IMR-90 (cell line): ENCODE data around the gene CXCL11. TPM values are rescaled to one million over a fixed set of nuclear protein-coding genes. Genes with fewer than 3 reads are reported as not detected.

Source experiments
- ATAC-seq: fragments of 200-7000 bp; cut with Tn5 transposase; 2 replicates; pipeline ENCODE4 v1.9.1; 2020; ENCODE audit warnings: low read depth, mild to moderate bottlenecking, moderate library complexity
- BruUV-seq: library from RNA; stranded (reverse); fragments of 400-500 nt; replicated peaks from 2 replicates; lab custom pipeline; 2021; lab: Mats Ljungman, UMichigan
- CTCF ChIA-PET: fragments of 300-600 bp; formaldehyde crosslinking; extraction: SDS; loops from one replicate; lab custom pipeline; 2021; ENCODE audit warnings: antibody characterized with exemption; lab: Yijun Ruan, JAX
- POLR2A ChIA-PET: fragments of 300-600 bp; sonication (Branson Sonifier 250); formaldehyde crosslinking; loops from one replicate; lab custom pipeline; 2022; ENCODE audit warnings: antibody characterized with exemption; ENCODE audit not compliant: unreplicated experiment; lab: Charles Lee
- DNase-seq: peaks from one replicate; pipeline ENCODE4 v3.0.0; 2013
- H2AFZ ChIP-seq: replicated peaks from 2 replicates; pipeline ENCODE3; 2013; ENCODE audit warnings: low read length, mild to moderate bottlenecking; ENCODE audit not compliant: poor library complexity
- H2AK5ac ChIP-seq: 2 replicates; pipeline ENCODE4 v1.6.1; 2013; ENCODE audit warnings: low read depth, low read length, inconsistent platforms
- H2AK9ac ChIP-seq: replicated peaks from 2 replicates; pipeline ENCODE3; 2013; ENCODE audit warnings: mild to moderate bottlenecking, low read depth, low read length, moderate library complexity; ENCODE audit not compliant: poor library complexity
- H2BK120ac ChIP-seq: 2 replicates; pipeline ENCODE4 v1.6.1; 2013; ENCODE audit warnings: low read depth, low read length, inconsistent platforms
- H2BK15ac ChIP-seq: 3 replicates; pipeline ENCODE4 v1.6.1; 2013; ENCODE audit warnings: low read depth, low read length, inconsistent platforms
- H2BK20ac ChIP-seq: 2 replicates; pipeline ENCODE4 v1.6.1; 2013; ENCODE audit warnings: low read depth, mild to moderate bottlenecking, inconsistent platforms, low read length, moderate library complexity
- H2BK5ac ChIP-seq: 2 replicates; pipeline ENCODE4 v1.6.1; 2013; ENCODE audit warnings: mild to moderate bottlenecking, low read depth, low read length, inconsistent platforms; ENCODE audit not compliant: poor library complexity, severe bottlenecking
- H3K14ac ChIP-seq: replicated peaks from 2 replicates; pipeline ENCODE4 v1.6.1; 2013; ENCODE audit warnings: low read depth, low read length, inconsistent platforms
- H3K18ac ChIP-seq: 2 replicates; pipeline ENCODE4 v1.6.1; 2013; ENCODE audit warnings: low read depth, low read length, control low read depth
- H3K23ac ChIP-seq: 2 replicates; pipeline ENCODE4 v1.6.1; 2013; ENCODE audit warnings: low read depth, low read length, inconsistent platforms
- H3K27ac ChIP-seq: 2 replicates; pipeline ENCODE4 v1.5.1; 2013; ENCODE audit warnings: mild to moderate bottlenecking, control low read depth, low read length; ENCODE audit not compliant: insufficient read depth
- H3K27me3 ChIP-seq: 2 replicates; pipeline ENCODE4 v1.6.1; 2013; ENCODE audit warnings: low read length; ENCODE audit not compliant: control insufficient read depth, insufficient read depth
- H3K36me3 ChIP-seq: 2 replicates; pipeline ENCODE4 v1.6.1; 2013; ENCODE audit warnings: low read length, mixed read lengths; ENCODE audit not compliant: control insufficient read depth, insufficient read depth
- H3K4ac ChIP-seq: 2 replicates; pipeline ENCODE4 v1.6.1; 2013; ENCODE audit warnings: low read depth, low read length, inconsistent platforms
- H3K4me1 ChIP-seq: 2 replicates; pipeline ENCODE4 v1.6.1; 2013; ENCODE audit warnings: low read length, mixed read lengths; ENCODE audit not compliant: control insufficient read depth, insufficient read depth
- H3K4me2 ChIP-seq: 2 replicates; pipeline ENCODE4 v1.6.1; 2013; ENCODE audit warnings: low read depth, mild to moderate bottlenecking, control low read depth, low read length, moderate library complexity
- H3K4me3 ChIP-seq: 2 replicates; pipeline ENCODE4 v1.5.1; 2013; ENCODE audit warnings: low read depth, mild to moderate bottlenecking, control low read depth, low read length, moderate library complexity; ENCODE audit not compliant: insufficient read depth
- H3K56ac ChIP-seq: 2 replicates; pipeline ENCODE4 v1.6.1; 2013; ENCODE audit warnings: low read length, inconsistent platforms; ENCODE audit not compliant: insufficient read depth; ENCODE audit errors: extremely low read depth
- H3K79me1 ChIP-seq, 2 experiments: 2 replicates each; pipeline ENCODE4 v1.6.1; 2013; ENCODE audit warnings: low read length in 2 of 2, inconsistent platforms in 1 of 2, low read depth in 1 of 2
- H3K9ac ChIP-seq: 2 replicates; pipeline ENCODE4 v1.6.1; 2013; ENCODE audit warnings: low read depth, low read length, control low read depth
- H3K9me1 ChIP-seq: 2 replicates; pipeline ENCODE4 v1.6.1; 2013; ENCODE audit warnings: low read length, inconsistent platforms; ENCODE audit not compliant: insufficient read depth
- H3K9me3 ChIP-seq: 2 replicates; pipeline ENCODE4 v1.6.1; 2013; ENCODE audit warnings: low read length; ENCODE audit not compliant: control insufficient read depth, insufficient read depth
- H4K20me1 ChIP-seq: 2 replicates; pipeline ENCODE4 v1.6.1; 2013; ENCODE audit warnings: low read length, inconsistent platforms; ENCODE audit not compliant: insufficient read depth
- H4K5ac ChIP-seq: 2 replicates; pipeline ENCODE4 v1.6.1; 2013; ENCODE audit warnings: mild to moderate bottlenecking, low read depth, low read length, control low read depth
- H4K8ac ChIP-seq, 2 experiments: 2 replicates each; pipeline ENCODE4 v1.6.1; 2013; ENCODE audit warnings: low read depth in 2 of 2, low read length in 2 of 2, control low read depth in 1 of 2, inconsistent platforms in 1 of 2
- H4K91ac ChIP-seq: 2 replicates; pipeline ENCODE4 v1.6.1; 2013; ENCODE audit warnings: low read depth, low read length, inconsistent platforms; ENCODE audit not compliant: insufficient read depth
- CEBPB ChIP-seq: IDR thresholded peaks from 2 replicates; pipeline ENCODE4 v1.6.1; 2012; ENCODE audit warnings: low read depth, low read length, improper control_type of control experiment
- CHD1 ChIP-seq: IDR thresholded peaks from 2 replicates; pipeline ENCODE4 v1.6.1; 2012; ENCODE audit warnings: low read depth, low read length, improper control_type of control experiment
- ELK1 ChIP-seq: fragments of 150-350 bp; IDR thresholded peaks from 2 replicates; pipeline ENCODE4 v1.6.1; 2016; ENCODE audit warnings: low read depth, mild to moderate bottlenecking, low read length, moderate library complexity, borderline replicate concordance
- NFE2L2 ChIP-seq: fragments of 150-350 bp; IDR thresholded peaks from 2 replicates; pipeline ENCODE4 v1.6.1; 2016; ENCODE audit warnings: low read depth, mild to moderate bottlenecking, low read length
- WGBS, 2 experiments: methylation state at CpG; one replicate each; pipeline versions ENCODE4 v1.1.5 to v1.1.7; 2013; ENCODE audit warnings: missing lambda C conversion rate in 2 of 2; ENCODE audit not compliant: insufficient read length in 1 of 2; ENCODE audit errors: extremely low coverage in 2 of 2; 5-methylcytosine and 5-hydroxymethylcytosine counted together
- dilution Hi-C: fragments of 300-500 bp; cut with HindIII; formaldehyde crosslinking; loops from one replicate; pipeline ENCODE4 v1.14.3; 2018; ENCODE audit warnings: low sequenced_read_pairs; ENCODE audit not compliant: unreplicated experiment
- in situ Hi-C: fragments of 300-500 bp; cut with MboI; formaldehyde crosslinking; loops from 3 replicates; pipeline ENCODE4 v1.14.3; 2019; ENCODE audit warnings: low sequenced_read_pairs, inconsistent platforms, mixed read lengths
- intact Hi-C: fragments of 100-400 bp; cut with micrococcal nuclease; formaldehyde crosslinking; loops from 2 replicates; pipeline ENCODE4 v1.10.0; 2022
- polyA plus RNA-seq, 3 experiments: library from polyadenylated mRNA; depleted of rRNA; stranded (reverse); fragments of >200 nt; gene quantifications; 2 replicates each; pipeline ENCODE4 v1.2.3, GENCODE V29; 2012; ENCODE audit warnings: low replicate concordance in 1 of 3
- total RNA-seq: library from RNA; depleted of rRNA; stranded (reverse); fragments of >200 nt; gene quantifications from 2 replicates; pipeline ENCODE4 v1.2.3, GENCODE V29; 2012

Gene CXCL11
- total and polyA plus RNA-seq, 2 of the 4 experiments (the other 2 are of a cell fraction) = under 0.01 TPM; not detected in 1

GRCh38 chr4:76036855-76037254, 985 bp upstream of the CXCL11 start:
- Histone ChIP-seq H3K4me1 (no peaks in the 10 kb centered on the region), H3K27ac (no peak overlapping the region), H3K9ac (no peak overlapping the region), H2AK9ac (no peak overlapping the region), H3K4me2 (no peak overlapping the region), H3K23ac (no peak overlapping the region), H2BK20ac (no peak overlapping the region), H3K36me3 (no peaks in the 10 kb centered on the region), H4K91ac (no peak overlapping the region), H3K56ac (no peak overlapping the region), H4K5ac (no peak overlapping the region), H2BK15ac (no peak overlapping the region), H3K14ac (no peak overlapping the region), H4K20me1 (no peaks in the 10 kb centered on the region), H3K9me1 (no peaks in the 10 kb centered on the region), H2AFZ (no peak overlapping the region), H3K27me3 (peaks cover 4% of the 10 kb centered on the region; the same call in 1 of the 2 replicates), H3K9me3 (no peaks in the 10 kb centered on the region), H4K8ac (no peak overlapping the region), H3K79me1 (no peaks in the 10 kb centered on the region), H2BK120ac (no peak overlapping the region), H3K4me3 (no peak overlapping the region), H2BK5ac (no peak overlapping the region), H2AK5ac (no peak overlapping the region), H3K4ac (no peak overlapping the region), H3K18ac (no peak overlapping the region)
- no CpG with 5 or more reads among the region's 3 CpGs for WGBS, 2 experiments
- in situ Hi-C loops = no loop called here
- no peak for TF ChIP-seq CEBPB
- no peak for TF ChIP-seq ELK1
- no peak for TF ChIP-seq NFE2L2
- no peak for TF ChIP-seq CHD1
- intact Hi-C loops = no loop called here
- CTCF ChIA-PET = no interaction called here
- ATAC-seq = no peak
- BruUV-seq = no TSS peak
- POLR2A ChIA-PET = no interaction called here
- dilution Hi-C loops = no loop called here
- no peak for DNase-seq
